GM12878 (cell line): ENCODE results near the gene MPST. TPM values are rescaled to one million over a fixed set of nuclear protein-coding genes. Genes with fewer than 3 reads are reported as not detected.

Experiments used
- ATAC-seq: fragments of 200-7000 bp; cut with Tn5 transposase; 3 replicates; pipeline ENCODE4 v1.9.1; 2020; ENCODE audit warnings: mild to moderate bottlenecking, moderate library complexity
- BruUV-seq: library from RNA; stranded (reverse); fragments of 400-500 nt; replicated peaks from 2 replicates; lab custom pipeline; 2021; lab: Mats Ljungman, UMichigan
- CTCF ChIA-PET: fragments of 300-600 bp; sonication (Branson Sonifier 250); formaldehyde crosslinking; extraction: SDS; loops from one replicate; lab custom pipeline; 2021; ENCODE audit warnings: inconsistent platforms; lab: Yijun Ruan, JAX
- POLR2A ChIA-PET: fragments of 350-600 bp; formaldehyde crosslinking; extraction: SDS; loops from one replicate; lab custom pipeline; 2021; ENCODE audit warnings: inconsistent platforms; lab: Charles Lee
- RAD21 ChIA-PET: fragments of 300-600 bp; sonication (Branson Sonifier 250); formaldehyde crosslinking; loops from one replicate; lab custom pipeline; 2023; ENCODE audit warnings: antibody characterized with exemption; ENCODE audit not compliant: unreplicated experiment; lab: Charles Lee
- SMC1A ChIA-PET: fragments of 300-600 bp; sonication (Branson Sonifier 250); formaldehyde crosslinking; loops from one replicate; lab custom pipeline; 2023; ENCODE audit not compliant: unreplicated experiment, uncharacterized antibody; lab: Charles Lee
- DNase-seq: peaks from one replicate; pipeline ENCODE4 v3.0.0-alpha.2; 2011; ENCODE audit warnings: low read depth, low spot score
- FAIRE-seq: peaks from 3 replicates; lab custom pipeline; 2011; peaks lifted over from hg19 to GRCh38; lab: Jason Lieb, UNC
- H2AFZ ChIP-seq: 2 replicates; pipeline ENCODE4 v1.6.0; 2011; ENCODE audit warnings: low read depth, low read length, control low read depth; ENCODE audit not compliant: control insufficient read depth
- H3K27ac ChIP-seq: 2 replicates; pipeline ENCODE4 v1.5.1; 2011; ENCODE audit warnings: control low read depth; ENCODE audit not compliant: control insufficient read depth, insufficient read depth
- H3K27me3 ChIP-seq, 2 experiments: replicated peaks in 1 of 2; 2 replicates each; pipeline versions ENCODE4 v1.6.0 to v1.6.1; 2011; ENCODE audit warnings: low read length in 1 of 2; ENCODE audit not compliant: control insufficient read depth in 2 of 2, insufficient read depth in 2 of 2
- H3K36me3 ChIP-seq, 2 experiments: 2 replicates each; pipeline ENCODE4 v1.5.1; 2011; ENCODE audit warnings: low read length in 1 of 2; ENCODE audit not compliant: control insufficient read depth in 2 of 2, insufficient read depth in 2 of 2
- H3K4me1 ChIP-seq: 2 replicates; pipeline ENCODE4 v1.6.1; 2011; ENCODE audit warnings: mild to moderate bottlenecking, low read length, moderate library complexity, mixed read lengths; ENCODE audit not compliant: control insufficient read depth, insufficient read depth
- H3K4me2 ChIP-seq: 2 replicates; pipeline ENCODE4 v1.6.0; 2011; ENCODE audit warnings: control low read depth; ENCODE audit not compliant: control insufficient read depth, insufficient read depth
- H3K4me3 ChIP-seq: fragments of 200-600 bp; sonication (generic); 2 replicates; pipeline ENCODE4 v1.5.1; 2016
- H3K79me2 ChIP-seq: 2 replicates; pipeline ENCODE4 v1.6.0; 2011; ENCODE audit warnings: low read length; ENCODE audit not compliant: control insufficient read depth, insufficient read depth
- H3K9ac ChIP-seq: 2 replicates; pipeline ENCODE4 v1.8.0; 2011; ENCODE audit warnings: low read length, control low read depth, mixed read lengths; ENCODE audit not compliant: control insufficient read depth, insufficient read depth
- H3K9me3 ChIP-seq: replicated peaks from 3 replicates; pipeline ENCODE4 v1.5.1; 2011; ENCODE audit warnings: mild to moderate bottlenecking, low read length; ENCODE audit not compliant: control insufficient read depth, insufficient read depth
- H4K20me1 ChIP-seq: 2 replicates; pipeline ENCODE4 v1.6.0; 2011; ENCODE audit not compliant: control insufficient read depth, insufficient read depth
- BRCA1 ChIP-seq: IDR thresholded peaks from 2 replicates; pipeline ENCODE4 v1.6.1; 2011; ENCODE audit warnings: low read depth, low read length, improper control_type of control experiment
- CHD2 ChIP-seq: IDR thresholded peaks from 2 replicates; pipeline ENCODE4 v1.6.1; 2011; ENCODE audit warnings: low read depth, low read length, improper control_type of control experiment, borderline replicate concordance
- EGR1 ChIP-seq, 2 experiments: IDR thresholded peaks; 1 replicate in 1 of 2; 2 replicates in 1 of 2; pipeline ENCODE4 v1.6.1; 2011 to 2012; ENCODE audit warnings: low read depth in 2 of 2, low read length in 2 of 2, borderline replicate concordance in 1 of 2, mild to moderate bottlenecking in 1 of 2, moderate library complexity in 1 of 2
- ELK1 ChIP-seq: IDR thresholded peaks from 2 replicates; pipeline ENCODE4 v1.6.1; 2012; ENCODE audit warnings: low read depth, low read length, improper control_type of control experiment
- EZH2 ChIP-seq: IDR thresholded peaks from 2 replicates; pipeline ENCODE4 v1.6.1; 2012; ENCODE audit warnings: low read depth, mild to moderate bottlenecking, control low read depth, inconsistent platforms, low read length, borderline replicate concordance; ENCODE audit not compliant: control insufficient read depth
- IKZF1 ChIP-seq: fragments of 450-650 bp; conservative IDR thresholded peaks from 2 replicates; pipeline ENCODE4 v1.6.1; 2017; ENCODE audit warnings: antibody characterized with exemption, mild to moderate bottlenecking
- IRF4 ChIP-seq: IDR thresholded peaks from 2 replicates; pipeline ENCODE4 v1.6.1; 2011; ENCODE audit warnings: low read depth, low read length
- MLLT1 ChIP-seq: fragments of 450-650 bp; IDR thresholded peaks from 2 replicates; pipeline ENCODE4 v1.6.1; 2016; ENCODE audit warnings: mild to moderate bottlenecking
- NBN ChIP-seq: fragments of 450-650 bp; IDR thresholded peaks from 2 replicates; pipeline ENCODE4 v1.6.1; 2016
- NR2F1 ChIP-seq: fragments of 450-650 bp; conservative IDR thresholded peaks from 2 replicates; pipeline ENCODE4 v1.6.1; 2017; ENCODE audit warnings: mild to moderate bottlenecking
- POLR2AphosphoS2 ChIP-seq: IDR thresholded peaks from 2 replicates; pipeline ENCODE4 v1.6.1; 2011; ENCODE audit warnings: low read depth, mild to moderate bottlenecking, low read length, improper control_type of control experiment, moderate library complexity
- RCOR1 ChIP-seq: conservative IDR thresholded peaks from 2 replicates; pipeline ENCODE4 v1.6.1; 2012; ENCODE audit warnings: low read depth, low read length, improper control_type of control experiment
- RELB ChIP-seq: fragments of 450-650 bp; IDR thresholded peaks from 2 replicates; pipeline ENCODE4 v1.6.1; 2017; ENCODE audit warnings: low read depth, mild to moderate bottlenecking, moderate library complexity
- SMAD5 ChIP-seq: IDR thresholded peaks from 2 replicates; pipeline ENCODE4 v1.6.1; 2016; ENCODE audit warnings: antibody characterized with exemption, low read depth
- ZNF24 ChIP-seq: fragments of 450-650 bp; IDR thresholded peaks from 2 replicates; pipeline ENCODE4 v1.6.1; 2017; ENCODE audit warnings: antibody characterized with exemption, mild to moderate bottlenecking
- ZNF622 ChIP-seq: fragments of 450-650 bp; IDR thresholded peaks from 2 replicates; pipeline ENCODE4 v1.6.1; 2017; ENCODE audit warnings: mild to moderate bottlenecking, inconsistent platforms
- WGBS: methylation state at CpG from one replicate; pipeline ENCODE4 v1.1.6; 2016; ENCODE audit warnings: low lambda C conversion rate; ENCODE audit not compliant: insufficient replicate concordance, insufficient coverage; ENCODE audit errors: missing lambda C conversion rate; 5-methylcytosine and 5-hydroxymethylcytosine counted together
- in situ Hi-C: fragments of 300-500 bp; cut with MboI; formaldehyde crosslinking; loops from 9 replicates; pipeline ENCODE4 v1.14.3; 2018; ENCODE audit warnings: mixed read lengths
- intact Hi-C: fragments of 100-400 bp; cut with micrococcal nuclease; formaldehyde crosslinking; loops from one replicate; pipeline ENCODE4 v1.14.2; 2022; ENCODE audit not compliant: unreplicated experiment
- polyA plus RNA-seq, 11 experiments: library from polyadenylated mRNA; depleted of rRNA in 4 of 11; unstranded in 6 of 11; stranded (reverse) in 5 of 11; fragments of >200 nt; fragmentation: Nextera tagmentation in 4 of 11; fragmentation: Illumina TruSeq in 1 of 11; extraction: Ambion mirVana in 4 of 11; extraction: Trizol in 1 of 11; gene quantifications; 1 replicate in 1 of 11; 2 replicates in 10 of 11; pipeline versions ENCODE4 v1.2.1 to v1.2.3, GENCODE V29; 2011 to 2016; ENCODE audit warnings: inconsistent platforms in 2 of 11, missing spikeins in 2 of 11, low read depth in 1 of 11
- total RNA-seq, 4 experiments: library from RNA; depleted of rRNA in 3 of 4; stranded (reverse); fragments of >200 nt in 3 of 4; fragmentation: Illumina TruSeq in 1 of 4; extraction: Trizol in 1 of 4; gene quantifications; 2 replicates each; pipeline versions ENCODE4 v1.2.1 to v1.2.3, GENCODE V29; 2013 to 2021

The MPST gene
- total and polyA plus RNA-seq, 10 of the 15 experiments (the other 5 are each of a cell fraction or from before 2014, with no cell fraction given) = 0.95 to 88.7 (median 38.5) TPM

- Histone ChIP-seq H3K4me3 (no peak overlapping the region), H3K9ac (no peak overlapping the region), H4K20me1 (no peaks in the 10 kb centered on the region), H3K36me3 (no peaks in the 10 kb centered on the region), H3K4me2 (no peak overlapping the region), H3K79me2 (no peaks in the 10 kb centered on the region), H3K4me1 (no peaks in the 10 kb centered on the region)
- ATAC-seq (no peak), FAIRE-seq (no peak)
- no TSS peak for BruUV-seq
- SMC1A ChIA-PET = no interaction called here
- intact Hi-C loops = no loop called here
- CTCF ChIA-PET = interaction anchor here (0.9 kb wide), 1 partner anchor 403 kb away, joined by 3 read pairs; no protein-coding TSS in a partner anchor
- TF ChIP-seq POLR2AphosphoS2 = no peak
- TF ChIP-seq NR2F1 = no peak
- no peak for TF ChIP-seq SMAD5
- TF ChIP-seq EZH2 = no peak
- TF ChIP-seq EGR1 (IDR thresholded peaks at IDR 0.05; ENCODE audit: borderline replicate concordance in 1 of 2, low read depth in 2 of 2, low read length in 2 of 2) = no peak
- no peak for TF ChIP-seq ZNF622
- TF ChIP-seq, all 136 proteins: peak for 0
- POLR2A ChIA-PET = no interaction called here
- H2AFZ ChIP-seq = no peak overlapping the region
- RAD21 ChIA-PET = no interaction called here
- peaks cover 3 to 5% of the 10 kb centered on the region in 2 experiments; a peak in 3 of 4 replicates for H3K27me3 ChIP-seq
- 30% methylated on average over 9 of the region's 9 CpGs for WGBS
- in situ Hi-C loops = no loop called here
- no peaks in the 10 kb centered on the region for H3K9me3 ChIP-seq
- H3K27ac ChIP-seq = no peak overlapping the region
- DNase-seq = no peak
These were observed 50.2 kb downstream of the MPST start for GRCh38 chr22:37069719-37070118.

GRCh38 chr22:37070334-37070733, 50.8 kb downstream of the MPST start:
- ChIA-PET RAD21 (no interaction called here), CTCF (interaction anchor here (0.9 kb wide), 1 partner anchor 402 kb away, joined by 3 read pairs; no protein-coding TSS in a partner anchor), SMC1A (no interaction called here), POLR2A (no interaction called here)
- Histone ChIP-seq H3K4me3 (no peak overlapping the region), H3K4me2 (no peak overlapping the region), H3K9ac (no peak overlapping the region), H3K27me3 (peaks cover 3 to 6% of the 10 kb centered on the region in 2 experiments; a peak in 3 of 4 replicates), H2AFZ (no peak overlapping the region), H3K9me3 (no peaks in the 10 kb centered on the region), H3K79me2 (no peaks in the 10 kb centered on the region), H3K4me1 (no peaks in the 10 kb centered on the region), H4K20me1 (no peaks in the 10 kb centered on the region), H3K36me3 (no peaks in the 10 kb centered on the region), H3K27ac (no peak overlapping the region)
- DNase-seq (no peak), ATAC-seq (no peak), FAIRE-seq (no peak)
- BruUV-seq = no TSS peak
- in situ Hi-C loops = no loop called here
- intact Hi-C loops = no loop called here
- 40% methylated on average over 8 of the region's 8 CpGs for WGBS
- no peak for TF ChIP-seq CHD2
- no peak for TF ChIP-seq ZNF24
- TF ChIP-seq RELB = no peak
- TF ChIP-seq ELK1 = no peak
- TF ChIP-seq RCOR1 = no peak
- no peak for TF ChIP-seq MLLT1
- TF ChIP-seq IRF4 = no peak
- no peak for TF ChIP-seq IKZF1
- TF ChIP-seq NBN = no peak
- TF ChIP-seq BRCA1 = no peak
